HG03280 (cell line): Measurements from ENCODE around the gene ANKRD11.
"Not testable (repeated sequence)": the region's sequence is repeated elsewhere in the genome, so short reads cannot be mapped to it uniquely, and the experiment has no call there.

Experiments
- ATAC-seq: cut with Tn5 transposase; IDR thresholded peaks from one replicate; pipeline ENCODE4 v1.9.1; 2021; ENCODE audit warnings: mild to moderate bottlenecking, moderate library complexity; ENCODE audit not compliant: unreplicated experiment

The ANKRD11 gene

DNA sequence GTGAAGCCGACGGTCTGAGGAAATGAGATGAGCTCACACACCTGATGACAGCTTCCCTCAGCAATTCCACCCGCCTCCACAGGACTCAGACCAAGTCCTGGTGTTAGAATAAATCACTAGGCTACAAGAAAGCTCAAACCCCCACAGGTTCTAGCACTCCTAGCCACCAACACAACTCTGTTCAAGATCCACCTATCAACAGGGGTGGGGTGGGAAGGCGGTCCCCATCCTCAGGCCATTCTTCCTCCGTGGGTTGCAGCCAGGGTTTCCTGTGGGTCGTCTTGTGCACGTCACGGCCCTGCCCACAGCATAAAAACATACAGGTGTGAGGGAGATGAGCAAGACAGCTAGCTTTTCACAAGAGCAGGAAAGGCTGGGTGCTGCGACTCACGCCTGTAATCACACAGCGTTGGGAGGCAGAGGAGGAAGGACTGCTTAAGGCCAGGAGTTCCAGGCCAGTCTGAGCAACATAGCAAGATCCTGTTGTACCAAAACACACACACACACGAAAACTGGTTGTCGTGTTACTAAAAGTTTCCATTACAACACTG, 81.1 kb downstream of the ANKRD11 start:
- no peak for ATAC-seq

DNA sequence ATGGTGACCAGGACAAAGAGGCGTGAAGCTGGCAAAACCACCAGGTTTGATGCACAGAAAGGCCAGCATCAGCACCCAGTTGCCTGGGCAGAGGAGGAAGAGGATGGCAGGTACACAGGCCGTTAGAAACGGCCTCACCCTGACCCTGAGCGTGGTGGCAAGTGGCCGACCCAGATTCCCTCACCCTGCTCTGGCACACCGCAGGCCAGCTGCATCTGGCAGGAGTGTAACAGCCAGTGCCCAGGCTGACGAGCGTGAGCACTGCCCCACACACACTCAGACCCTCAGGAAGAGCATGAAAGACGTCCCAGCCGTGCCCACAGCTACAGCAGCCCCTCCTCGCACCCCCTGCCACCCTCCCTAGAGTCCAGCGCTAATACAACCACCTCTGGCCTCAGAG, 82.0 kb downstream of the ANKRD11 start:
- no peak for ATAC-seq

DNA sequence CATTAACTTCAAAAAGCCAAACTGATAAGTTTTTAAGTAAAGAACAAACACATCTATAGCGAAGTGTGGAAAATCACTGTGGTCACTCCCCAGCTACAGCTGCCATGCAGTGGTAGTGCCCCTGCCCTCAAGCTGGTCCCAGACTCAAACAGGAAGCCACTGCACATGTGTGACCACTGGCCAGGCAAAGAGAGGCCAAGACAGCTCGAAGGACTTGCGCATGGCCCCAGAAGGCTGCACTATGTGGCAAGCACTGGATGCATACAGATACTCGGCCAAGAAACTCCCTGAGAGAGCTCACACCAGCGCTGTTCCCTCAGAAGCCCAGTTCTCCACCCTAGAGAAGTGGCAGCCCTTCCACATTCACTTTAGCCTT, 82.4 kb downstream of the ANKRD11 start:
- no peak for ATAC-seq

DNA sequence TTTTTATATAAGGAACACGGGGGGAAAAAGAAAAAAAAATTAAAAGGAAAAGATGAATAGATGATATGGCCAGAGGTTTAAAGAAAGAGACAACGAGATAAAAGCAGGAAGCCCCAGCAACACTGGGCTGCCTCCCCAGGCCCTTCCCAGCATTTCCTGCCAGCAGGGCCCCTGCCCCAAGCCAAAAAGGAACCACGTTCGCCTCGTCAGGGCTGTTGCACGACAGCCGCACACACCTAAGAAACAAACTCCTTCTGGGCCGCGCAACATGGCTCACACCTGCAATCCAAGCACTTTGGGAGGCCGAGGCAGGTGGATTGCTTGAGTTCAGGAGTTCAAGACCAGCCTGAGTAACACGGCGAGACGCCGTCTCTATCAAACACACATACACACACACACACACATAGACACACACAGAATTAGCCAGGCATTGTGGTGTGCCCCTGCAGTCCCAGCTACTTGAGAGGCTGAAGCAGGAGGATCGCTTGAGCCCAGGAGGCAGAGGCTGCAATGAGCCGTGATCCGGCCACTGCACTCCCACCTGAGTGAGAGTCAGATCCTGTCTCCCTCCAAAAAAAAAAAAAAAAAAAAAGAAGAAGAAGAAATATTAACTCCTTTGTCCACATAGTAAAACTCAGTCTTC, 83.0 kb downstream of the ANKRD11 start:
- no peak for ATAC-seq

DNA sequence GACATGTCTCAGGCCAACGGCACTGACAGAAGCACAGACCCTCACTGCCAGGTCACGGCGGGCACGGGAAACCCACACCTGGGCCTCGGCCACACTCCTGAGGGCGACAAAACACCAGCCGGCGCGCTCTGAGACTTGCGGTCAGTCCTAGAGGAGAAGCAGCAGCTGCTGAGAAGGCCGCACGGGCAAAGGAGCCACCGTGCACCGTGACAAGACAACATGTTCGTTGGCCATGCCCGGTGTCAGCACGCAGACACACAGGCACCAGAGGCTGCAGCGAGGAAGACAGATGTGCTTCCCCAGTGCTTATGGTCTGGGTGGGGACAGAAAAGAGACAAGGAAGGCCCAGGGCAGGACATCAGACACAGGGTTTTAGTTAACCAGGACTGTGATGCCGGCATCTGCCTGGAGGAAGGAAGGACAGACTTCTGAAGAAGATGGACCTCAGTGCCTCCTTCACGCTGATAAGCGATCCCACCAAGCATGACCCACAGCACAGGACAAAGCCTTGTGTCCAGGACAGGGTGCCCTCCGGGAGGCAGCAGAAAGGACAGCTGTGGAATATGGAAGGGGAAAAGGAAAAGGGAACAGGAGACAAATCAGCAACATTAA, 84.0 kb downstream of the ANKRD11 start:
- no peak for ATAC-seq

DNA sequence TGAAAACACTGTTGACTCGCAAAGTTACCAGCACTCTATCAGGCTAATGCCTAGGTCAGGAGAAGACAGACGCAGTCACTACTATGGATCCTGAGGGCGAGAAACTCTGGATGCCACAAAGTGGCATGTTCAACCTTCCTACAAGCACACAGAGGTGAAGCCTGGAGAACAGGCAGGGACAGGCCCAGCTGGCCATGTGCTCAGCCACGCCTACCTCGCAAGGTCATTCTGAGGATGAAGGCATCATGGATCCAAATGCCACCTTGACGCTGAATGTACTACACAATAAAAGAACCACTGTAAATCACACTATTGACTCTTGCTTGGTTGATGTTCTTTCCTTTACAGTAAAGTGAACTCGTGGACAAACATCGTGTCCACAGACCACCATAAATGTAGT, 85.8 kb downstream of the ANKRD11 start:
- ATAC-seq, result no peak

DNA sequence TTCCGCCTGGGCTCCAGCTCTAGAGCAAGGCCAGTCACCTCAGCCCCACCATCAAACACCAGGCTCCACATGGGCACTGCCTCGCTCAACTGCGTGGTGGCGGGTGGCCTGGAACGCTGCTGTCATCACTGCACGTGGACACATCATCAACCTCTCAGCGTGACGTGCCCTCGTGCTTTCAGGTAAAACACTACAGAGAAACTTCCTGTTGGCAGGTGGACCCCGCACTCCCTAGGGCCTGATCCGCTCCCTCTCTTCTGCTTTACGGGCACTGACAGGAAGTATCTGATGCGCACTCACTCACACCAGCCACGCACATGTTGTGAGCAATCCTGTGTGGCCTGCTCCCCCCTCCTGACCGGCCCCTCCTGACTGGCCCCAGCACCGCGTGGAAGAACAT, 87.4 kb downstream of the ANKRD11 start:
- no peak for ATAC-seq

DNA sequence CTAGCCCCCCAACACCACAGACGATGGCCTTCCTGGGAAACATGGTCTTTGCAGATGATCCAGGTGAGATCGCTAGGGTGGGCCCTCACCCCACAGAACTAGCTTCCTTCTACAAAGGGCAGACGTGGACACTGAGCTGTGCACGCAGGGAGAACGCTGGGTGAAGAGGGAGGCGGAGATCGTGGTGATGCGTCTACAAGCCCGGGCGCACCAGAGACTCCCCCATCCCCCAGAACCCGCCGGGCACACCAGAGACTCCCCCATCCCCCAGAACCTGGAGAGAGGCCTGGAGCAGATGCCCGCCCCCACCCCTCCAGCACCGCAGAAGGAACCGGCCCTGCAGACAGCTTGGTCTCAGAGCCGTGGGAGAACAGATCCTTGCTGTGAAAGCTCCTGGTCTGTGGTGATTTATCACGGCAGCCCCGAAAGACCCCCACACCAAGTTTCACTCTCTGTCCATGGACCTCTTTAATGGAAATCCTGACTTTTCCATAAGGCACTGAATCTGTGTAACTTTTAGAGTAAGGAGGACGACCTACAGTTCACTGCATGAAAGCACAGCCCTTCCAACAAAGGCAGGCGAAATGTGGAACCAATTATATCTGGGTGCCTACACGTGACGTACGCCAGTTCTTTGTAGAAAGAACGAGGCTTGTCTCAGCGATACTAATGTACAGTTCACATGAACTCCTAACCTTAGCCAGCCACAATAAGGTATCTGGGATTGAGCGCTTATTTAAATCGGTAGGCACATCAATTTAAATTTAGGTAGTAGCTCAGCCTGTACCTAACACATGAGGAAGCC, 88.5 kb downstream of the ANKRD11 start:
- no peak for ATAC-seq

DNA sequence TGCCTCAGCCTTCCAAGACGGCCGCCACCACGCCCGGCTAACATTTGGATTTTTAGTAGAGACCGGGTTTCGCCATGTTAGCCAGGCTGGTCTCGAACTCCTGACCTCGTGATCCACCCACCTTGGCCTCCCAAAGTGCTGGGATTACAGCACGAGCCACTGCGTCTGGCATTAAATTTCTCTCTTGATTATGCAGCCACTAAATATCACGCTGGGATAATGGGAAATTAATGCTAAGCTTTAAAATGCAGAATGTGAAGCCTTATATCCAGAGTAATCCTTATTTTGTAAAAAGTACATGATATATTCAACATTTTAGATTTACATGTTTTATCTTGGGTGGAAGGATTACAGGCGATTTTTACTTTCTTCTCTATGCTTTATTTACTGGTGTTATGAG, 89.2 kb downstream of the ANKRD11 start:
- ATAC-seq, result no peak

DNA sequence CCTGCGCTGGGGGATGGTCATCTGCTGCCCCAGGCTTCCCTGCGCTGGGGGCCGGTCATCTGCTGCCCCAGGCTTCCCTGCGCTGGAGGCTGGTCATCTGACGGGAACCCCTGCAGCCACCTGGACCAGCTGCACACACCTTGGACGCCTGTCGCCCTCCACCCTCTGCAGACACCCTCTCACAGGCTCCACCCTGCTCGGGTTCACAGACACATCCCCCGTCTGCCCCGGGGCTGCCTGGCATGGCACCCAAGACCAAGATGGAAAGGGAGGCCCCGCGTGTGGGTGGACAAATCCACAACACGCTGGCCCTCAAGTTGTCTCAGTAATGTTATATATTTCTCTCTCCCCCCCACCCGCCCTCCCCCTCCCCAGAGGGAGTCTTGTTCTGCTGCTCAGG, 89.6 kb downstream of the ANKRD11 start:
- ATAC-seq, result no peak

DNA sequence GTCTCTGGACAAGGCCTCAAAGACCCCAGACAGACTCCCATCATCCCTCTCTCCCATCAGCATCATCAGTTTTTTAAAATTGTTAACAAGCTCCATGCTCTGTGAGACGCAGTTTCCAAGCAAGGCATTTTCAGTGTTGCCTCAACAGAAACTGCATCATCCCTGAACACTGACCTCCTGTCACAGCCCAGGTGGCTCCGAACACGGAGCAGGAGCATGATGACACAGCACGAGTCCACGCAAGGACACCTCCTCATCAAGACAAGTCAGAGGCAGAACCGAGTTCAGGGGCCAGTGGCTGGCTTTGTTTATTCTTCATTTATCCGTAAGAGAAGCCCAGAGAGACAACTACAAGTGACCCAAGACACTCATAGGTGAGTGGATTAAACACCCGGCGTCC, 91.4 kb downstream of the ANKRD11 start:
- ATAC-seq, result no peak

DNA sequence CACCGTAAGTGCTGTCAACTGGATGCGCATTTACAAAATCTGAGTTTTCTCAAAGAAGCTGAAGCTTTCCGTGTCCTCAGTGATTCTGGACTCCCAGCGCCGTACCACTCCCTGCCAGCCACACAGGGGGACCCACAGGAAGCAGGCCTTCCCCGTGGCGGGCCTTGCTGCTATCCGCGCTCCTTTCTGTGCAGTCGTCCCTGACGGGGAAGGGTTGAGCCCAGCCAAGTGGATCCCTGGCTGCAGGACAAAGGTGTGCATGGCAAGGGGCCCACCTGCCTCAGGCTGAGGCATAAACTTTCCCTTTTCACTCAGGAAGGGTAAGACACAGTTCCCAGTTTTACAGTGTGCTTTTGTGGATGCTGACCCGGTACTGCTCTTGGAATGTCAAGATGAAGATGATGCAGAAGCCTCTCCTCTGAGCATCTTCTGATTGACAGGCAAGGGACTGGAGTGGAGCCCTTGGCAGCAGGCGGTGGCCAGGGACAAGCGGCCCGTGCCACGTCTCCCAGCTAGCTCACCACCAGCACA, 93.0 kb downstream of the ANKRD11 start:
- ATAC-seq, result no peak

DNA sequence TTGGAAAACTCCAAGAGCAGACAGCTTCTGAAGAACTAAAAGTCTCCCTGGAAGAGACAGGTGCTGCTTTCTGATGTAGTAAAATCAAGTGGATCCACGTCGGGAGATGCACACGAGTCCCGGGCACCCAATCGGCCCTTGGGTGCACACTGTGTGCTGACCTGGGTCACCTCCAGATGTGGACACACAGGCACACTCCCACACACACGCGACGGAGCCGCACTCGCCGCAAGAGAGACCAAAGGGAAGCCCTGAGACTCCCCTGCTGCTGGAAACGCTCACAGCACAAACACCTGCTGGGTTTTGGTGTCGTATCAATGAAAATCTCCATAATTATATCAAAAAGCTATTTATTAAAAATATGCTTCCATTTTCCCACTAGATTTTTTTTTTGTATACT, 94.2 kb downstream of the ANKRD11 start:
- no peak for ATAC-seq

DNA sequence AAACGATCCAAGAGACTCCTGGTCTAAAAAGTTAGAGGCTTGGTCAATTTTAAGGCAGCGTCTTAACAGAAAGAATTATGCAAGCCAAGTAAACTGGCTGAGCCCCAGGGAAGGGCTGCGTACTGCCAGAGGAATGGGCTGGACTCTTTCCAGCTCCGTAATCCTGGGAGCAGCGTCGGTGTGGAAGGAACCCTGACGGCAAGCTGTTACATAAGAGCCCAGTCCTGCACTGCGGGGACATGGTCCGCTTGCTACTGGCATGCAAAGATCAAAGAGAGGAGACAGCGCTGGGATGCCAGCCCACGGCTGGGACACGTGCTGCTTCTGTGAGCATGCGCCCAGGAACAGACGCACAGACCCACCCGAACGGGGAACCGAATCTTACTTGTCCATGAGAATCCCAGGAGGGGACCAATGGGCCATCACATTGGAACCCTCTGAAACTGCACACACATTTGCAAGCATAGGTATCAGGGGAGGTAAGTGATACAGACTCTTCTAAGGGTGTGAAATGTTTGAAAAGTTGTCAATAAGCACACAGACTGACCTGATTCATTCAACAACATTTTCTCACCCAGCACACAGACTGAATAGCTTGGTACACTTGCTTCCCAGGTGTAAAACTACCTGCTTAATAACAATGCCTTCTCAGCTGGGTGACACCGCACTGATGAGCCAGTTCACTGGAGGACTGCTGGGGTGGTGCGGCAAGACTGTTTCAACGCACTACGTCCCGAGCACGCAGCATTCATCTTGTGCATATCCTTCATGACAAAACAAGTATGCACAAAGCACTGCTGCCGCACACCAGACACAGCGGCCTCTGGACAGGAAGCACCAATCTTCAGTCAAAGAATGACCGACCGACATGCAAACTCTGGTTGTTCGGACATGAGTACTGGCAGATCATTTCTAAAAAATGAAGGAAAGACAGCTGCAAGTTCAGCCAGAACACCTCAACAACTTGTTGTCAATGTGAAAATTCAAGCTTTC, 94.9 kb downstream of the ANKRD11 start:
- no peak for ATAC-seq

DNA sequence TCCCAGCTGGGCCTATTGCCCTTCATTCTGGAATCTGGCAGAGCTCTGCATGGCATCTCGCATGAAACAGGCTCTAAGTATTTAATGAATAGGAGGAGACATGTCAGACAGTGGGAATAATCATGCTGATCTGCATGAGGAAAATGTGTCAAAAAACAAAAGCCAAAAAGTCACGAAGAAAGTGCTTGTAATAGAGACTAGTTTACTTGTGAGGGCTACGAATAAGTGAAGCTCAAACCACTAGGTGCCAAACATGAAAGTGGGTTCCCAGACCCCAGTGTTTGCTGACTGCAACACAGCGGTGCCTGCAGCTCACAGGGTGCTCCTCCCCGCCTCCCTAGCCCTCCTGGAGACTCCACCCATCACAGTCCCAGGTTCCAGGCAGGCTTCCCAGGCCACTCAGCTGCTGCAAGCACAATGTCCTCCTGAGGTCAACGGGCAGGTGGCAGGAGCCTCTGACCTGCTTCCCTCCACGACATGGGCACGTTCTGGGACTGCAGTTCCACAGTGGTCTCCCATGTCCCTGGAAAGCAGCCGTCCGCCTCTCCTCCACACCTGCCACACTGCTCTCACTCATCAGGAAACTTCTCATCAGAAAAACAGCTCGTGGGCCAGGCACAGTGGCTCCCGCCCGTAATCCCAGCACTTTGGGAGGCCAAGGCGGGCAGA, 96.5 kb downstream of the ANKRD11 start:
- no peak for ATAC-seq

DNA sequence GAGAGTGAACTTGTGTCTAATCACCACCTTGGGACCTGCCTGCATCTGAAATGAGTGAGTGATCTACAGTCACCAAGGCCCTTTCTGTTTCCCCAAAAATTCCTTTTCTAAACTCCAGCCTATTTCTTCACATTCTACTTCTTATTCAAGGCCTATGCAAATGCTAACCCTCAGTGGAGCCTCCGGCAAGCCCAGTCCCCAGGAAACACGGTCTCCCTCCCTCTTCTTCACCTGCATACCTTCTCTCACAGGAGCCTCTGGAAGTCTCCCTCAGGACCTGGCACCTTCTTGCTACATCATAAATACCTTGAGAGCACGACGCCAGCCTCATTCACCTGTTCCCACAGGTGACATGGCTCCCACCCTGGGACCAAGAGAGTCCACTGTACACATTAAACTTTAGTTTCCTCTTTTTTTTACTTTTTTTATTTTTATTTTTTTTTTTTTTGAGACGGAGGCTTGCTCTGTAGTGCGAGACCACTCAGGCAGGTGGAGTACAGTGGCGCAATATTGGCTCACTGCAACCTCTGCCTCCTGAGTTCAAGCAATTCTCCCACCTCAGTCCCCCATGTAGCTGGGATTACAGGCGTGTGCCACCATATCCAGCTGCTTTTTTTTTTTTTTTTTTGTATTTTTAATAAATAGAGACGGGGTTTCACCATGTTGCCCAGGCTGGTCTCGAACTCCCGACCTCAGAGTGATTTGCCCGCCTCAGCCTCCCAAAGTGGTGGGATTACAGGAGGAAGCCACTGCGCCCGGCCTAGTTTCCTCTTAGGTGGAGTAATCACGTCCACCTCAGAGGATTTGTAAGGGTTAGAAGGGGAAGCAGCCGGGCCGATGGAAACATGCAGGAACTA, 97.3 kb downstream of the ANKRD11 start:
- no peak for ATAC-seq

DNA sequence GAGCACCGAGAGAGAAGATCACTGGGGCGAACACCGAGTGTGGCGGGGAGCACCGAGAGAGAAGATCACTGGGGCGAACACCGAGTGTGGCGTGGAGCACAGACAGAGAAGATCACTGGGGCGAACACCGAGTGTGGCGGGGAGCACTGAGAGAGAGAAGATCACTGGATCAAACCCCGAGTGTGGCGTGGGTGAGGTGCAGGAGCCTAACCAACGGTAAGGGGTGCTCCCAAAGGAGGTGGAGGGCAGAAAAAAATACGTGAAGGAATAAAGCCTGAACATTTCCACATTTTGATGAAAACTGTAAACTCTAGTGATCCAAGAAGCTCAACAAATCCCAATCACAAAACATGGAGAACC, 100.2 kb downstream of the ANKRD11 start:
- not testable (repeated sequence) for ATAC-seq

DNA sequence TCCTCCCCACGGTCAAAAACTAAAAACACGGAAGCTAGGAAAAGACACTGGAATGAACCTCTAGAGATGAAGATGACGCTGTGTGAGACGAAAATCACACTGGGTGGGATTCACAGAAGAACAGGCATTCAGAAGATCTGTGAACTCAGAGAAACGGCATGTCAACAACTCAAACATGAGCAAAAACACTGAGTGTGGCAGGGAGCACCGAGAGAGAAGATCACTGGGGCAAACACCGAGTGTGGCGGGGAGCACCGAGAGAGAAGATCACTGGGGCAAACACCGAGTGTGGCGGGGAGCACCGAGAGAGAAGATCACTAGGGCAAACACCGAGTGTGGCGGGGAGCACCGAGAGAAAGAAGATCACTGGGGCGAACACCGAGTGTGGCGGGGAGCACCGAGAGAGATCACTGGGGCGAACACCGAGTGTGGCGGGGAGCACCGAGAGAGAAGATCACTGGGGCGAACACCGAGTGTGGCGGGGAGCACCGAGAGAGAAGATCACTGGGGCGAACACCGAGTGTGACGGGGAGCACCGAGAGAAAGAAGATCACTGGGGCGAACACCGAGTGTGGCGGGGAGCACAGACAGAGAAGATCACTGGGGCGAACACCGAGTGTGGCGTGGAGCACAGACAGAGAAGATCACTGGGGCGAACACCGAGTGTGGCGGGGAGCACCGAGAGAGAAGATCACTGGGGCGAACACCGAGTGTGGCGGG, 100.7 kb downstream of the ANKRD11 start:
- not testable (repeated sequence) for ATAC-seq
